AG09309 (cell line): ENCODE data around the gene CENPK.

Experiments used
- DNase-seq: peaks from one replicate; pipeline ENCODE4 v3.0.0-alpha.2; 2010; ENCODE audit warnings: low read depth
- H3K4me3 ChIP-seq: 2 replicates; pipeline ENCODE4 v1.5.1; 2011; ENCODE audit warnings: mild to moderate bottlenecking, low read depth, low read length, moderate library complexity; ENCODE audit not compliant: control insufficient read depth
- TF ChIP-seq, protein P1 (sequence below): IDR thresholded peaks from 2 replicates; pipeline ENCODE4 v1.5.1; 2011; ENCODE audit warnings: mild to moderate bottlenecking, low read depth, low read length, inconsistent platforms; ENCODE audit not compliant: insufficient read depth, control insufficient read depth; ENCODE audit errors: missing control alignments

The CENPK gene

DNA sequence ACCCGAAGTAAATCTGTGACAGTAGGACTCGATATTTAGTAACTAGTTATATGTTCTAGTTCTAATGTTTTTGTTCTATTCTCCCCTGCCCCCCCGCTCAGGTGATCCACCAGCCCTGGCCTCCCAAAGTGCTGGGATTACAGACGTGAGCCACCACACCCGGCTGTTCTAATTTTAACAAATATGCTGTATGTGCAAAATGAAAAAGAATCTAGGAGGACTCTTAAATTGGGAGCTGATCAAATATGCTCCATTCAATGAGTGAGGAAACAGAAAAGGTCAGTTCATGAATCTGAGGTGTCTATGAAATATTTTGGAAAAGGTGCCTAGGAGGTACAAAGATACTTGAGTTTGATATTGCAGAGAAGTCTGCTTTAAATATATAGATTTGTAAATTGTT lies 16.8 kb downstream of the CENPK start:
- TF ChIP-seq, protein P1, sequence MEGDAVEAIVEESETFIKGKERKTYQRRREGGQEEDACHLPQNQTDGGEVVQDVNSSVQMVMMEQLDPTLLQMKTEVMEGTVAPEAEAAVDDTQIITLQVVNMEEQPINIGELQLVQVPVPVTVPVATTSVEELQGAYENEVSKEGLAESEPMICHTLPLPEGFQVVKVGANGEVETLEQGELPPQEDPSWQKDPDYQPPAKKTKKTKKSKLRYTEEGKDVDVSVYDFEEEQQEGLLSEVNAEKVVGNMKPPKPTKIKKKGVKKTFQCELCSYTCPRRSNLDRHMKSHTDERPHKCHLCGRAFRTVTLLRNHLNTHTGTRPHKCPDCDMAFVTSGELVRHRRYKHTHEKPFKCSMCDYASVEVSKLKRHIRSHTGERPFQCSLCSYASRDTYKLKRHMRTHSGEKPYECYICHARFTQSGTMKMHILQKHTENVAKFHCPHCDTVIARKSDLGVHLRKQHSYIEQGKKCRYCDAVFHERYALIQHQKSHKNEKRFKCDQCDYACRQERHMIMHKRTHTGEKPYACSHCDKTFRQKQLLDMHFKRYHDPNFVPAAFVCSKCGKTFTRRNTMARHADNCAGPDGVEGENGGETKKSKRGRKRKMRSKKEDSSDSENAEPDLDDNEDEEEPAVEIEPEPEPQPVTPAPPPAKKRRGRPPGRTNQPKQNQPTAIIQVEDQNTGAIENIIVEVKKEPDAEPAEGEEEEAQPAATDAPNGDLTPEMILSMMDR = no peak
- no peak for DNase-seq
- H3K4me3 ChIP-seq = no peak overlapping the region

DNA sequence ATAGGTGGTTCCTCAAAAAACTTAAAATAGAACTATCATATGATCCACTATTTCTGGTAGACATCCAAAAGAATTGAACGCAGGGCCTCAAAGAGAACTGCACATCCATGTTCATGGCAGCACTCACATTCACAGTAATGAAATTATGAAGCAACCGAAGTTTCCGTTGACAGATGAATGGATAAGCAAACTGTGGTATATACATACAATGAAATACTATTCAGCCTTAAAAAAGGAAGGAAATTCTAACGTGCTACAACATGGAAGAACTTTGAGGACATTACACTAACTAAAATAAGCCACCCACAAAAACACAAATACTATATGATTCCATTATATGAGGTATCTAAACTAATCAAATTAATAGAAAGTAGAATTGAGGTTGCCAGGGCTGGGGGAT lies 18.5 kb downstream of the CENPK start:
- no peak overlapping the region for H3K4me3 ChIP-seq
- TF ChIP-seq, protein P1 = no peak
- DNase-seq = no peak

DNA sequence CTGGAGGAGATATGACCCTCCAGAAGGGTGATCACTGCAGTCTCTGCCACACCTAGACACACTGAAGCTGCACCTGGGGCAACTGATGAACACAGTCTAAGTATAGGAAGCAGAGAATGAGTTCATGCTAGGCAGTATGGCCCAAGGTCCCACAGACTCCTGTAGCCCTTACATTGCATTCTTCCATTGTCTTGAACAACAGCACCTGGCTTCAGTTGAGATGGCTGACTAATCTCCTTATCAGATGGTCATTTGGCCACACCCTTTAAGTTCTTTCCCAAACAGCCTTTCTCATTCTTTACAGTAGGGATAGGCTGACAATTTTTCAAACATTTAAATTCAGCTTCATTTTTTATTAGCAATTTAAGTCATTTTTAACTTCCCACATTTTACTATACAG lies 23.1 kb downstream of the CENPK start:
- no peak for DNase-seq
- TF ChIP-seq, protein P1 = no peak
- no peak overlapping the region for H3K4me3 ChIP-seq

DNA sequence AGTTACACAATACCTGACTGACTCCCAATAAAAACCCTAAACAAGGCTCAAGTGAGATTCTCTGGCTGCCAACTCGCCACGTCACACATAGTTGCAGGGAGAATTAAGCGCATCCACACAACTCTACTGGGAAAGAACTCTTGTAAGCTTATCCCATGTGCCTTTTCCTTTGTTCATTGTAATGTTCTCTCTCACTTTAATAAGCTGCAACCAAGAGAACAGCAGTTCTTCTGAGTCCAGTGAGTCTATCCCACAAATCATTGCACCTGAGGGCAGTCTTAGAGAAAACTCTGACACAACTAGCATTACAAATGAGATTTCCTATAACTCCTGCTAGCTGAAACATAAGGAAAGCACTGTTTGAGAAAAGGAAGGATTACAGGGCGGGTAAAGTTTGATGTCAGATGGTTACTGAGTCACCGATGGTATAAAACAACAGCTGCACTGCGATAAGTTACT lies 27.4 kb downstream of the CENPK start:
- no peak overlapping the region for H3K4me3 ChIP-seq
- no peak for DNase-seq
- TF ChIP-seq, protein P1 = no peak

DNA sequence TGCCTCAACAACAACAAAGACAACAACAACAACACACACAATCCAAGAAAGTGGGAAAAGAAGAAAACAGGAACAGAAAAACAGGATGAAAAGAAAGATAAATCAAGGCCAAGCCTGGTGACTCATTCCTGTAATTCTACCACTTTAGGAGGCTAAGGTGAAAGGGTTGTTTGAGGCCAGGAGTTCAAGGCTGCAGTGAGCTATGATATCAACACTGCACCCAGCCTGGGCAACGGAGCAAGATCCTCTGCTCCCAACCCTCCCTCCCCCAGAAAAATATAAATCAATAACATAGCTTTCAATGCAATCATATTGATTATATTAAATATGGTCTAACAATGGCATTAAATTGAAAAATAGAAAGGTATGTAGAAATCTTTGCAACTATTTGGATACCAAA lies 32.1 kb downstream of the CENPK start:
- no peak overlapping the region for H3K4me3 ChIP-seq
- TF ChIP-seq, protein P1 = no peak
- DNase-seq = no peak

DNA sequence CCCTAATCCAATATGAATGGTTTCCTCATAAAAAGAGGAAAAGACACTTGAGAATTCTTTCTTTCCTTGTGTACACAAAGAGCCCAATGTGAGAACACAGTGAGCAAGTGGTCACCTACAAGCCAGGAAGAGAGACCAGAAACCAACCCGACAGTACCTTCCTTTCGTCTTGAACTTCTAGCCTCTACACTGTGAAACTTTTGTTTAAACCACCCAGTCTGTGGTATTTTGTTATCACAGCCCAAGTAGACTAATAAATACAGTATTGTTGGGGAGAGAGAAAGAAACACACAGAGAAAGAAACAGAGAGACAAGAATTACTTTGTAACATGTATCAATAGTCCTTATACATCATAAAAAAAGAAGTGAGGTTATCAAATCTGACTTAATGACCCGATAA lies 37.2 kb downstream of the CENPK start:
- TF ChIP-seq, protein P1 = no peak
- no peak overlapping the region for H3K4me3 ChIP-seq

More for the DNA sequence above, 37.2 kb downstream of the CENPK start:
- DNase-seq = no peak
